NCI-H69 (cell line): ENCODE results near the gene LYPD1.
"Not testable (repeated sequence)": the region's sequence is repeated elsewhere in the genome, so short reads cannot be mapped to it uniquely, and the experiment has no call there.

ENCODE experiments used
- DNase-seq: peaks from one replicate; lab custom pipeline; 2025; lab: John Stamatoyannopoulos, UW

Gene LYPD1

GRCh38 chr2:132669908-132670495 is at the start of gene LYPD1:
Gene LYPD1, minus strand, starts transcription at chr2:132670205. Its CDS starts 273 bp downstream, at chr2:132669932.
- DNase-seq = peak; percentile 10

GRCh38 chr2:132719480-132719879 is 49.5 kb upstream of the LYPD1 start:
- DNase-seq = no peak

- no peak for DNase-seq
Observed at GRCh38 chr2:132716954-132717353, 46.9 kb upstream of the LYPD1 start.

- DNase-seq = no peak
Observed at GRCh38 chr2:132715386-132716351, 45.7 kb upstream of the LYPD1 start.

- no peak for DNase-seq
Observed at GRCh38 chr2:132703396-132703795, 33.4 kb upstream of the LYPD1 start.

- DNase-seq = no peak
Observed at GRCh38 chr2:132701810-132702209, 31.8 kb upstream of the LYPD1 start.

GRCh38 chr2:132699802-132700201 is 29.8 kb upstream of the LYPD1 start:
- DNase-seq = not testable (repeated sequence)

GRCh38 chr2:132698347-132698746 is 28.3 kb upstream of the LYPD1 start:
- not testable (repeated sequence) for DNase-seq

- DNase-seq = no peak
Observed at GRCh38 chr2:132697556-132698205, 27.7 kb upstream of the LYPD1 start.

GRCh38 chr2:132692816-132693215 is 22.8 kb upstream of the LYPD1 start:
- no peak for DNase-seq

GRCh38 chr2:132691556-132691955 is 21.6 kb upstream of the LYPD1 start:
- DNase-seq = no peak

GRCh38 chr2:132690664-132691303 is 20.8 kb upstream of the LYPD1 start:
- DNase-seq = no peak

- DNase-seq = no peak
Observed at GRCh38 chr2:132681766-132682165, 11.8 kb upstream of the LYPD1 start.

GRCh38 chr2:132680544-132680943 is 10.5 kb upstream of the LYPD1 start:
- no peak for DNase-seq

GRCh38 chr2:132678483-132678882 is 8.5 kb upstream of the LYPD1 start:
- DNase-seq = no peak

- no peak for DNase-seq
Observed at GRCh38 chr2:132677661-132678060, 7.7 kb upstream of the LYPD1 start.

GRCh38 chr2:132676999-132677398 is 7.0 kb upstream of the LYPD1 start:
- no peak for DNase-seq

GRCh38 chr2:132671151-132671835 is 1.3 kb upstream of the LYPD1 start:
- peak; percentile 38 for DNase-seq

- peak; percentile 8 for DNase-seq
Observed at GRCh38 chr2:132670496-132671150, 618 bp upstream of the LYPD1 start.

- DNase-seq = peak; percentile 2
Observed at GRCh38 chr2:132668987-132669907, 758 bp downstream of the LYPD1 start.
